Superior temporal gyrus (tissue), 1 donor: ENCODE measurements around the gene SMOC1.
"Not testable (repeated sequence)": the region's sequence is repeated elsewhere in the genome, so short reads cannot be mapped to it uniquely, and the experiment has no call there.

Experiments
- DNase-seq: peaks from one replicate; pipeline ENCODE4 v3.0.0-alpha.2; 2016; ENCODE audit errors: extremely low spot score

The SMOC1 gene

DNA sequence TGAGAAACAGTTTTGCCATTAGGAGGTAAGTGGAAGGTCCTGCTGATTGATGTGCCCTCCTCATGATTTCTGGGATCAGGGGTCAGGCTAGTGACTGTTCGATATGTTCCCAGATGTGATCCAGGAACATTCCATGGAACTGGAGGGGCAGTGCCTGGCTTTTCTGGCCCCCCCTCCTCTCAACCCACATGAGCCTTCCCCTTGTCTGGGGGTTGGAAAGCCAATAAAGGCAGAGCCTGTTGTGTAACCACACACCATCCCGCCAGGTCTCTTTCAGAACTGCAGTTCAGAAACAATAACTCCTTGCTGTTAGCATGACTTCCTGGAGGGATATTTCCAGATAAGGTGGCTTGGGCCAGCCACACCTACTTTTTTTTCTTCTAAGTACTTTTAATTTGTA, 17.8 kb downstream of the SMOC1 start:
- DNase-seq, result no peak

DNA sequence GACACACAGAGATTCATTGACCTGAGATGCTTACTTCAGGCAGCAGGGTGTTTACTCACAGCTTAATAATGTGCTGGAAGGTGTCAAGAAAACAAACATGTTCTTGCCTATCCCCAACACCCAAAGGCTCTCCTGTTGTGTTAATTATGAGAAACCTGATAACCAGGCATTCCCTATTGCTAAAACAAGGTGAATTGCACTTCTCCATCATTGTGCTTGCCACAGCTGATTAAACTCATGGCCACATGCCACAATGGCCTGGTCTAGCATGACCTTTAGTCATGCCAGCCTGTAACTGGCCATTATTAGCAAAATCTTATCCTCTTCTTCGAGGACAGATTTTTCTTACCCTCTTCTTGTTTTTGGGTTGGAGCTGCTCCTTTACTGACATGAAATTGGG, 21.4 kb downstream of the SMOC1 start:
- no peak for DNase-seq

DNA sequence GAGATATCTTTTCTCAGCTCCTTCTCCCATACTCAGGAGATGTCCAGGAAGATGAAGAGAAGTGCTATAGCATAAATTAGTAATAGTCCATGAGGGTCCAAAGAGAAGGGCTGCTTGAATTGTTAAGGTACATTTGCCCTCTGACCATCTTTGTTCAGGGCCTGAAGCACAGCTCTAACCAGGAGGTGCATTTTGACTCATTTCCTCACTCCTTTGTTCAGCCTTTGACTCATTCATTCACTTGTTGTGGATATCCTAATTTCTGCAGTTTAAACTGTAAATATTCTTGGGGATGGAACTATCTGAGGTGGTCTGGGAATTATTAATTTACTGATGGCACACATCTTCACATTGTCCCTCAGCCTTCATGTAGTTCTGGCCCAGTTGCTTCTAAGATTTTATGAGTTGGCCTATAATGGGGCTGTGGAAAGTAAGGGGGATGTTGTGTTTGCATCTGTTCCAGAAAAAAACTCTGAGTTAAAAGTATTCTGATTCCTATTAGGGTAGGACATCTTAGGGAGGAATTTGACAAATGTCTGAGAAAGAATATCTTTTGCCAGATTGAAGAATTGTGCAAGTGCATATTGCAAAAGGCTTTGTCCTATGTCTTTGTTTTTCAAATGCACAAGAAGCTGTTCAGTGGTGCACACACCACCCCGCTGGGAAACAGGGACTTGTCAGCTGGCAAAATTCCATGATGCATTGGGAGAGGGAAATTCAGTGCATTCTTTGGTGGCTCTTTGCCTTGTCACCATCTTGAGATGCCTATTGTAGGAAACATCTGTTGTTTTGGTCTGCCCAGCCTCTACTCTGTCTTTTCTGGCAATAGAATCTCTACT, 22.1 kb downstream of the SMOC1 start:
- DNase-seq, result no peak

DNA sequence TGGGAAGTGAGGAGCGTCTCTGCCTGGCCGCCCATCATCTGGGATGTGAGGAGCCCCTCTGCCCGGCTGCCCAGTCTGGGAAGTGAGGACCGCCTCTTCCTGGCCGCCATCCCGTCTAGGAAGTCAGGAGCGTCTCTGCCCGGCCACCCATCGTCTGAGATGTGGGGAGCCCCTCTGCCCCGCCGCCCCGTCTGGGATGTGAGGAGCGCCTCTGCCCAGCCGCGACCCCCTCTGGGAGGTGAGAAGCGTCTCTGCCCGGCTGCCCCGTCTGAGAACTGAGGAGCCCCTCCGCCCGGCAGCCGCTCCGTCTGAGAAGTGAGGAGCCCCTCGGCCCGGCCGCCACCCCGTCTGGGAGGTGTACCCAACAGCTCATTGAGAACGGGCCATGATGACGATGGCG, 23.8 kb downstream of the SMOC1 start:
- DNase-seq, result not testable (repeated sequence)

DNA sequence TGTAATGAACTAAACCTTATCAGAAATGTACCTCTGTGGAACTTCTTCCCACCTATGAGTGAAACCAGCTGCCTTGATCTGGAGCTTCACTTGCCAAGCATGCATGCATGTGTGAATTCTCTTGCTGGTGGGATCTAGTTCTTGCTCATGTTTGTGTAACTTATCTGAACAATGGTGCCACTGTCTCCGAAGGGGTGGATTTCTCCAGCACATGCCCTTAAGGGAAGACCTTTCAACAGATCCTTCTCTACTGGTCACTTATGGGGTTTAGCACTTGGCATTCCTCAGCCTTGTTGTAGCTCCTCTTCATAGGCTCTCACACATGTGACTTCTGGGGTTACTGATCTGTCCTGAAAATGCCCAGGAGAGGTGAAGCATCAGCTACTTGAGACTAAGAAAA, 25.0 kb downstream of the SMOC1 start:
- DNase-seq, result no peak

DNA sequence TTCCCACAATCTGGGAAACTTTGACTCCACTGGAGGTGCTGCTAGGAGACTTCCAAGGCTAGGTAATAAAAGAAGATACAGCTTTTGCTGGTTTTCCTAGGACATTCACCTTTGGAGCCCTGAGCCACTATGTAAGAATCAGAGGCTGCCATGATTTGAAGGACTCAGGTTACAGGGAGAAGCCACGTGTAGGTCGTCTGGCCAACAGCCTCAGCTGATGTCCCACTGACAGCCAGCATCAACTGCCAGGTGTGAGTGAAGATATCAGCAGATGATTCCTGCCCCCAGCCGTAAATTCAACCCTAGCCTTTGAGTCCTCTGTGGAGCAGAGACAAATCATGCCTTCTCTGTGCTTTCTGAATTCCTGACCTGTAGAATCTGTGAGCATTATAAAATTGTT, 27.0 kb downstream of the SMOC1 start:
- DNase-seq, result no peak

GRCh38 chr14:69909826-69910550, 30.8 kb downstream of the SMOC1 start:
- DNase-seq, result peak; percentile 50

DNA sequence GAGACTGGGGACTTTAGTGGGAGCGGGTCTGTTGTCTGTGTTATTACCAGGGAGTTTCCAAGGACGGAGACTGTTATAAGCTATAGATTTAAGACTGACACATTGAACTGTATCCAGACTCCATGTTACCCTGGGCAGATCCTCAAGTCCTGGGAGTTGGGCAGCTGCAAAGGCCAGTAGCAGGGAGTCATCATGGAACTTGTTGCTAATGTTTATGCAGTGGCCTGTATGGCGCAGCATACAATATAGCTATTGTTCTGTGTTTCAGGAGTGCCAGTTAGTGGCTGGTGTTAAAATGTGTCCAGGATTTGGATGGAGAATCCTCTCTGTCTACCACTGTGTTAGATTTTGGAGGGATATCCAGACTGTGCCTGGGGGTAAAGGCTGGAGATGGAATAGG, 31.7 kb downstream of the SMOC1 start:
- peak; percentile 86 for DNase-seq

GRCh38 chr14:69913686-69914085, 34.5 kb downstream of the SMOC1 start:
- no peak for DNase-seq

- DNase-seq, result no peak
Measured at GRCh38 chr14:69916396-69916795, 37.2 kb downstream of the SMOC1 start.

GRCh38 chr14:69917287-69917686, 38.1 kb downstream of the SMOC1 start:
- DNase-seq, result no peak

GRCh38 chr14:69919815-69920214, 40.6 kb downstream of the SMOC1 start:
- DNase-seq, result no peak

DNA sequence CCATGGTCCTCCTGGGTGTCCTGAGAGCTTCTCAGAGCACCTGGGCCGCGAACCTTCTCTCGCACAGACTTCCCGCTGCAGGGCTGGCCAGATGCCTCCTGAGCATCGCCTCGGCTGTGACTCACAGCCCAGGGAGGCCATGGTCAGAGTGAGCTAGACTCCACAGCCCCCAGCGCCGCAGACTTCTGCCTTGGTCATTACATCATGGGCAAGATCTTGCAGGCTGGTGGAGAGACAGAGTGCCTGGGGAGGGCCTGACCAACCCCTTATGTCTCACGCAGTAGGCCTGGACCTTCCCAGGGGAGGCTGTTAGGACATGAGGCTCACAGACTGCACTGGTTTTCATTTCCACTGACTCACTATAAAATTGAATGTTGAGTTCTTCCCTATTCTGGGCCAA, 41.8 kb downstream of the SMOC1 start:
- no peak for DNase-seq

GRCh38 chr14:69922198-69922597, 43.0 kb downstream of the SMOC1 start:
- DNase-seq, result no peak

DNA sequence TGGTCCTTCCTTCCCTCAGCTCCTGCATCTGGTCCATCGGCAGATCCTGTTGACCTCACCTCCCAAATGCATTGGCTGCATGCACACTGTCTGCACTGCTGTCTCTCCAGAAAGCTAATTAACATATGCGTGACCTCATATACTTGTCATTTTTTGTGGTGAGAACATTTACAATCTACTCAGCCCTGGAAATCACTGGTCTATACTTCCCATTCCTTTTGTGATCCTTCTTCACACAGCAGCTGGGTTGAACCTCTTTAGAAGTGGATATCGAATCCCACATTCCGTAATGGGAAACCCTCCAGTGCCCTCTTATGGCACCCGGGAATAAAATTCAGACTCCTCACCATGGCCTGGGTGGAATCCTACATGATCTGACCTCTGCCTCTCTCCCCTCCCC, 45.0 kb downstream of the SMOC1 start:
- peak; percentile 35 for DNase-seq

DNA sequence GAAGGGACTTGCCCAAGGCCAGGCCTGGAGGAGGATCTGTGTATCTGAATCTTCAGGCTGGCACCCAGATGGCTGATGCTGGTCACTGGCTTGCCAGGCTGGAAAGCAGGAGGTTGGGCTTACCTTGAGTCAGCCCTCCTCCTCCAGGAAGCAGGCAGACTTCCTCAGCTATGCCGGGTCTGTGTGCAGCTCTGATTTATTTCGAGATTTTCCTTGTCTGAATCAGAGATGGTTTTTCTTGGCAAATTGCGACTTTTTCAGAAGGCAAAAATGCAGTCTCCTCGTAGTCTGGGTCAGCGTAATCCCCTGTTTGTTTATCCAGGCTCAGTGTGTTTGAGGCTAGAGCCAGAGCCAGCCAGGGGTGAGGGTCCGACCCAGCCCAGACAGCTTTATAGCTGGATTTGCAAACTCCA, 48.9 kb downstream of the SMOC1 start:
- DNase-seq, result no peak

GRCh38 chr14:69930780-69931379, 51.7 kb downstream of the SMOC1 start:
- DNase-seq, result no peak

- no peak for DNase-seq
Measured at GRCh38 chr14:69931960-69932359, 52.7 kb downstream of the SMOC1 start.

DNA sequence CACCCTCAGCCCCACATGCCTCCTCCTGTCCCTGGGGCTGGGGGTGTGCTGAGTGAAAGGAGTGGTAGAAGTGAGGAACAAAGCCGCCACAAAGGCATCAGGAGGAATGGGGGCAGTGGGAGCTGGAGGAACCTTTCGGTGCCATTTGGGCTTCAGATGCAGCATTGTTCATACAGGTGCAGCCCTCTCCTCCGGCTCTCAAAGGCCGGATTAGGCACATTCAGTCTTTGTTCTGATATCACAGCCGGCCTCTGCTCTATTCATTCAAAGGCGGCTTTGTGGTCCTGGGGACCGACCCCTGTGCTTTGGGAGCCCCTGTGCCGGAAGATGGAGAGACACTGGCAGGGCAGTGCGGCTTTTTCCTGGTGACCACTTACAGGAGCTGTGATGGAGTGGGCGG, 53.2 kb downstream of the SMOC1 start:
- DNase-seq, result no peak

DNA sequence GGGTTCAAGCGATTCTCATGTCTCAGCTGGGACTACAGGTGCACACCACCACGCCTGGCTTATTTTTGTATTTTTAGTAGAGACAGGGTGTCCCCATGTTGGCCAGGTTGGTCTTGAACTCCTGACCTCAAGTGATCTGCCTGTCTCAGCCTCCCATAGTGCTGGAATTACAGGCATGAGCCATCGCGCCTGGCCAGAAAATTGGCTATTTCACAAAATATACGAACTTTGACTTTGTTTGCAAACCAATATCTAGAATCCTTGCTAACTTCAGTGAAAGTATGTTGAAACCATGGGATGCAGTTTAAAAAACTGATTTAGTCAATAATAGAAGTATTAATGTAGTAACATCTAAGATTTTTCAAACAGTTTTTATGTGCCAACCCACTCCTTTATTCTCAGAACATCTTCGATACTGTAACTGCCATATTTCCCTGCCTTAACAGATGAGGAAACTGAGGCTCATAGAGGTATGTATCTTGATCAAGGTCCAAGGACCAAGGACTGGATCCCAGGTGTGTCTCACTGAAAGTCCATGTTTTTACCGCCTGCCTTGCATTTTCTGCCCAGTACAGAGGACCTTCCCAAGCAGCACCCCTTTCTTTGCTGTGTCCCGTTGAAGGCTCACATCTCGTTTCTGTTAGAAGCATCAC, 54.5 kb downstream of the SMOC1 start:
- DNase-seq, result no peak

- DNase-seq, result no peak
Measured at GRCh38 chr14:69937367-69938081, 58.3 kb downstream of the SMOC1 start.

GRCh38 chr14:69938751-69939150, 59.5 kb downstream of the SMOC1 start:
- no peak for DNase-seq
